ENCODE data around the gene AKR1C2.
A peak's percentile ranks its signal among the peaks of the same experiment; 100 is the strongest.
"Not testable (repeated sequence)": the region's sequence is repeated elsewhere in the genome, so short reads cannot be mapped to it uniquely, and the experiment has no call there.

Gene AKR1C2

DNA sequence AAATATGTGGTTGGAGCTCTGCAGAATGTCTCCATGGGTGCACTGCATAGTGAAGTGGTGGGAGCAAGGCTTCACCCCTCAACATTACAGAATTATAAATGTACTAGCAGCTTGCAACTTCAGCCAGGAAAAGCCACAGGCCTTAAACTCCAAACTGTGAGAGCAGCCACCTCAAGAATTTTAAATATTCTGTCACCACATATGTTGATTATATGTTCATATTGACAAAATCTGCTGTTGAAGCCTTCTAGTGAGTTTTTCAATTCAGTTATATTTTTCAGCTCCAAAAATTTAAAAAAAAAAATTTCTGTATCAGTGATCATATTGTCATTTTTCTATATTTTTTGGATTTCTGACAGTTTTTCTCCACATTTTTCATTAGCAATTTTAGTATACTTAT lies 30.9 kb upstream of the AKR1C2 start:
- no peak overlapping the region for H3K4me3 ChIP-seq (ENCODE audit: low read length)
- TF ChIP-seq, protein P1, sequence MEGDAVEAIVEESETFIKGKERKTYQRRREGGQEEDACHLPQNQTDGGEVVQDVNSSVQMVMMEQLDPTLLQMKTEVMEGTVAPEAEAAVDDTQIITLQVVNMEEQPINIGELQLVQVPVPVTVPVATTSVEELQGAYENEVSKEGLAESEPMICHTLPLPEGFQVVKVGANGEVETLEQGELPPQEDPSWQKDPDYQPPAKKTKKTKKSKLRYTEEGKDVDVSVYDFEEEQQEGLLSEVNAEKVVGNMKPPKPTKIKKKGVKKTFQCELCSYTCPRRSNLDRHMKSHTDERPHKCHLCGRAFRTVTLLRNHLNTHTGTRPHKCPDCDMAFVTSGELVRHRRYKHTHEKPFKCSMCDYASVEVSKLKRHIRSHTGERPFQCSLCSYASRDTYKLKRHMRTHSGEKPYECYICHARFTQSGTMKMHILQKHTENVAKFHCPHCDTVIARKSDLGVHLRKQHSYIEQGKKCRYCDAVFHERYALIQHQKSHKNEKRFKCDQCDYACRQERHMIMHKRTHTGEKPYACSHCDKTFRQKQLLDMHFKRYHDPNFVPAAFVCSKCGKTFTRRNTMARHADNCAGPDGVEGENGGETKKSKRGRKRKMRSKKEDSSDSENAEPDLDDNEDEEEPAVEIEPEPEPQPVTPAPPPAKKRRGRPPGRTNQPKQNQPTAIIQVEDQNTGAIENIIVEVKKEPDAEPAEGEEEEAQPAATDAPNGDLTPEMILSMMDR (conservative IDR thresholded peaks at IDR 0.05; ENCODE audit: low read length), result no peak
- DNase-seq (ENCODE audit: low read depth), result no peak

DNA sequence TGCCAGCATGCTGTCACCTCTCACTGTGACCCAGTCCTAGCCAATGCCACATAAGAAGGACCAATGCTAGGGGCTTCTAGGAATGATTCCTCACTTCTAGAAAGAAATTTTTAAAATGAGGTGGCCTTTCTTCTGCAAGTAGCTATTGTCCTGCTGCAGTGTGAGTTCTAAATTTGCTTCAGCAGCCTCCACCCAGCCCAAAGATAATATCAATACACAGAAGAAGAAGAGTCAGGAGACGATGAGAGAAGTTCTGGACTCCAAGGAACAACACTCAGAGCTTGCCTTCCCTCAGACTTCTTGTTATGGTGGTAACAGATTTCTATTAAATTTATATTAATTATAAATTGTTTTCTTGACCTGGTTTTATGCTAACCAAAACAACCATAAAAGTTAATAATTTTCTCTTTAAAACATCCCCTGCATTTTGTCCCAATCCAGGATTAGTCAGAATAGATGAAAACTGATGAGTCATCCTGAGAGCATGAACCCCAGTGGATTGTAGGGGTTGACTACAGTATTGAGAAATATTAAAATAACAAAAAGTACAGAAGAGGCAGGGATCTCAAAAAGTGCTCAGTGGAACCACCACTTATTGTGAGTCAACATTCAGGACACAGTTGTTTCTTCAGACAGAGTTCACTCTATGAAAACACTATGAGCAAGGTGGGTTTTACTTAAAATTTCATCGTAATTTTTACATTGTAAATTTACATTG lies 29.6 kb upstream of the AKR1C2 start:
- peak; percentile 70 for DNase-seq (ENCODE audit: low read depth)
- no peak overlapping the region for H3K4me3 ChIP-seq (ENCODE audit: low read length)
- TF ChIP-seq, protein P1 (conservative IDR thresholded peaks at IDR 0.05; ENCODE audit: low read length), result no peak

DNA sequence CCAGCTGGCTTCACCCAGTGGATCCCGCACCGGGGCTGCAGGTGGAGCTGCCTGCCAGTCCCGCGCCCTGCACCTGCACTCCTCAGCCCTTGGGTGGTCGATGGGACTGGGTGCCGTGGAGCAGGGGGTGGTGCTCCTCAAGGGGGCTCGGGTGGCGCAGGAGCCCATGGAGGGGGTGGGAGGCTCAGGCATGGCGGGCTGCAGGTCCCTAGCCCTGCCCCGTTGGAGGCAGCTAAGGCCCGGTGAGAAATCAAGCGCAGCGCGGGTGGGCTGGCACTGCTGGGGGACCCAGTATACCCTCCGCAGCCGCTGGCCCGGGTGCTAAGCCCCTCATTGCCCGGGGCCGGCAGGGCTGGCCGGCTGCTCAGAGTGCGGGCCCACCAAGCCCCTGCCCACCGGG lies 28.8 kb upstream of the AKR1C2 start:
- H3K4me3 ChIP-seq (ENCODE audit: low read length); DNase-seq (ENCODE audit: low read depth): not testable (repeated sequence)

DNA sequence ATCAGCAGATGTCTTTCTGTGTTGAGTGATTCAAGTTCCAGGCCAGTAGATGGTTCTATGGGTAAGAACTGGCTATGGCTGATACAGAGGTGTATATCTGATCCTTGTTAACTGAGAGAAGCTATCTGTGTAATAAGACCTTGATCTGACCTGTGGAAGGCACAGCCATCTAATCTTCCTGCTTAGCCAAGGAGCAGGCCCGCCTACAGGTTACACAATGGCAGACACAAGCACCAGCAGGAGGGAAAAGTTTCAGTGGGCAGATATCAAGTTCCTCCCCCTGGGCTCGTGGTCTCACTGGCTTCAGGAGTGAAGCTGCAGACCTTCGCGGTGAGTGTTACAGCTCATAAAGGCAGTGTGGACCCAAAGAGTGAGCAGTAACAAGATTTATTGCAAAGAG lies 27.9 kb upstream of the AKR1C2 start:
- DNase-seq (ENCODE audit: low read depth); H3K4me3 ChIP-seq (ENCODE audit: low read length): not testable (repeated sequence)

DNA sequence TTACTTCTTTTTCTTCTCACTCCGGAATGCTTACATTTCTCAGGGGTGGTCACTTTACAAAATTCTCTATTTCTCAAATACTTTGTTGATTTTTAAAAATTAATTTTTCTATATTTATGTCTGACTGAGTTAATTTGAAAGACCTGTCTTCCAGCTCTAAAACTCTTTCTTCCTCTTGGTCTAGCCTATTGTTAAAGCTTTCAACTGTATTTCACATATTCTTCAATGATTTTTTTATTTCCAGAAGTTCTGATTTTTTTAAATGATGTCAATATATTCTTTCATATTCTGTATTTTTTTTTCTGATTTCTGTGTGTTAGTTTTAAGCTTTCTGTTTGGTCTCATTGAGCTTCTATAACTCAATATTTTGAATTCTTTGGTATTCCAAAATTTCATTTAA lies 27.3 kb upstream of the AKR1C2 start:
- H3K4me3 ChIP-seq (ENCODE audit: low read length), result no peak overlapping the region
- no peak for DNase-seq (ENCODE audit: low read depth)
- TF ChIP-seq, protein P1 (conservative IDR thresholded peaks at IDR 0.05; ENCODE audit: low read length), result no peak

DNA sequence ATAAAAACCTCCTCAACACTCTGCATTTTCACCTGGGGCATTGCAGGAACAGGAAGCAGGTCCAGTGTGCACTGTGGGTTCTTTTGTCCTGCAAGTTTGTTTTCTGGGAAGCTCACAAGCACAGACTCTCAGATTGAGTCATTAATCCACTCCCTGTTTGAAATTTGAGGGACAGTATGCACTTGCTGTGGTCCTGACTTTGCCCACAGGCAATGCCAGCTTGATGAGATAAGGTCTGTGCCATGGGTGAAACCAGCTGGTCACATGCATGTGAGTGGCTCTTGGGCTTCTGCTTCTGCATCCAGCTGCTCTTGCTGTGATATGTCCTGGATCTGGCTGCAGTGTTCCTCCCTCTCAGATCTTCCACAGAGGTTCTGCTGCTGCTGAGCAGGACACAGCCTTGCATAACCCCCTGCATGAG lies 21.8 kb upstream of the AKR1C2 start:
- not testable (repeated sequence) for DNase-seq (ENCODE audit: low read depth); H3K4me3 ChIP-seq (ENCODE audit: low read length)

DNA sequence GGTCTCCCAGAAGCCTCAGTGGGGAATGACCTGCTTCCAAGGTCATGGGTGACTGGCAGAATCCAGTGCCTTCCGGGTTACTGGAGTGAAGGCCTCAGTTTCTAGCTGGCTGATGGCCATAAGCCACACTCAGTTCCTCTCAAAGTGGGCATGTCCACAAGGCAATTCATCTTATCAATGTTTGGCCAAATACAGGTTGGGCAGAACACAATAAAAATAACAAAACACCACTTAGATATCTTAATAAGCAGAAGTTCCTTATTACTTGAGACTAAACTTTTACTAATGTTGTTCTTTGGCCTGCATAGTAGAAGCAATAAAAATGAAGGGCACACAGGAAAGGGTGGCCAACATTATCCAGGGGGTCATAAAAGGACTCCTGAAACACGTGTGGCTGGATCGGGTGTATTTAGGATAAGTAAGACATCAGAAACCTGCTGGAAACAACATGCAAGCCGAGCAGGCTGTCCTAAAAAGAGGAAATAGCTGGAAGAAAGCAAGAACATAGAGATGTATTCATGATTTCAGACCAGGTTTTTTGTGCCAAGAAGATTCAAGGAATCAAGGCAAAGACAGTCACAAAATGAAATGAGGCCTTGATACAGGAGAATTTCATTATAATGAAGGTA lies 19.6 kb upstream of the AKR1C2 start:
- no peak for DNase-seq (ENCODE audit: low read depth)
- TF ChIP-seq, protein P1 (conservative IDR thresholded peaks at IDR 0.05; ENCODE audit: low read length), result no peak
- H3K4me3 ChIP-seq (ENCODE audit: low read length), result no peak overlapping the region

DNA sequence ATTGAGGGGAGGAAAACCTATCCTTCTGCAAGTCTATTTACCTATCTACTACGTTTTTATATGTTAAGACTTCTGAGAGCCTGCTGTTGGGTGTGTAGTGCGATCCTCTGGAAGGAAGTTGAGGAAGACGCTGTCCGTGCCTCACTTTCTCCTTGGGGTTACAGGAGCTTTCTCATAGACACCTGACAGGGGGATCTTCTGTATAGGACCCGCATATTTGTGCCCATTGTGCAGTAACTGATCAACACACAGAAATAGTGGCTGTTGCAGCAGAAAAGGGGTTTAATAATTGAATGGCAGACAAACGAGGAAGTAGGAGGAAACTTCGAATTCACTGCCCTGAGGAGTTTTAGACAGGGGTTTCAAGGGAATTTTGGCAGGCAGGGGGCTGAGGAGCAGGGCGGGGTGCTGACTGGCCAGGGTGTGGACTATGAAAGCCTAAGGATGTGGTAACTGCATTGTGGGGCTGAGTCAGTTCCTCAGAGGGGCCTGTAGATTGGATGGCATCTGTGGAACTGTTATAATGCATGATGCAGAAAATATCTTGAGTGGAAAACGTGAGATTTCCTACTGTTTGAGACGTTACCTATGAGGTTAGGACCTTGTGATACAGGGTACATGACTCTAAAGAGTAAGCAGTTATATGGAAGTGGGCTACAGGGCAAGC lies 18.1 kb upstream of the AKR1C2 start:
- DNase-seq (ENCODE audit: low read depth); H3K4me3 ChIP-seq (ENCODE audit: low read length): not testable (repeated sequence)

DNA sequence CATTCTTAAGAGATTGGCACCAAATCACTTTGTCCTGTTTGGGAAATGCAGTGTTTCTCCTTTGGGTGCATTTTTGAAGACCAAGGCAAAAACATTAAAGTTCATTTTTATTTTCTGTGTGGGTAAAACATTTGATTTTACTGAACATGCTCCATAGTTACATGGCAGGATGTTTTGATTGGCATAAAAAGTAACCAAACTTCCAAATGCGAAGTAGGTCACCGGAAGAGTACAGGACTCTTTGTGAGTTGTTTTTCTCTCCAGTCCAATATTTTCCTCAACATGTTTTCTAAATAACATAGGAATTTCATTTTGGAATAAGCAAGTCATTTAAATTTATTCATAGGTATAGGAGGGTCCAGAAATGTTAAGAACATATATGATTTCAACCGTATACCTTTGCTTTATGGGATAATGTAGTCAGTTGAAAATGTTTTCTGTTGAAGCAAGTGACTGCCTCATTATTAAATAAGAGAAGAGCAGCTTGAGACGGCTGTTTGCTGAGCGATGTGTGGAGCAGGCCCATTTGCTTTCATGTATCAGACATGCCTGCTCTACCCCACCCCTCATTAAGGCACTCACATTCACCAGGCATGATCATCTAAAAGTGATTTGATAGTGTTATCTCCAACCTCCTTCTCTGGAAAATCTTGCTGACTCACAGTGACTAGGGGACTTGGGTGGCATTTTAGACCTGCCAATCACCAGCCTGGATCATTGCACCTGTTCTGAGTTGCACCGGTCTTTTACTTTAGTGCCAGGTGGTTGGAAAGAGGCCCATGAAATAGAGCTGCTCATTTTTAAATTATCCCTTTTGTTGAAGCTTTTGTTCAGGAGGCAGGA lies 16.3 kb upstream of the AKR1C2 start:
- DNase-seq (ENCODE audit: low read depth); H3K4me3 ChIP-seq (ENCODE audit: low read length): not testable (repeated sequence)
